T-helper 1 cell (primary cell): ENCODE results near the gene STIMATE.

ENCODE experiments used
- DNase-seq, 5 donors: peaks; one replicate each; pipeline ENCODE4 v3.0.0-alpha.2; 2012 to 2020

The STIMATE gene

DNA sequence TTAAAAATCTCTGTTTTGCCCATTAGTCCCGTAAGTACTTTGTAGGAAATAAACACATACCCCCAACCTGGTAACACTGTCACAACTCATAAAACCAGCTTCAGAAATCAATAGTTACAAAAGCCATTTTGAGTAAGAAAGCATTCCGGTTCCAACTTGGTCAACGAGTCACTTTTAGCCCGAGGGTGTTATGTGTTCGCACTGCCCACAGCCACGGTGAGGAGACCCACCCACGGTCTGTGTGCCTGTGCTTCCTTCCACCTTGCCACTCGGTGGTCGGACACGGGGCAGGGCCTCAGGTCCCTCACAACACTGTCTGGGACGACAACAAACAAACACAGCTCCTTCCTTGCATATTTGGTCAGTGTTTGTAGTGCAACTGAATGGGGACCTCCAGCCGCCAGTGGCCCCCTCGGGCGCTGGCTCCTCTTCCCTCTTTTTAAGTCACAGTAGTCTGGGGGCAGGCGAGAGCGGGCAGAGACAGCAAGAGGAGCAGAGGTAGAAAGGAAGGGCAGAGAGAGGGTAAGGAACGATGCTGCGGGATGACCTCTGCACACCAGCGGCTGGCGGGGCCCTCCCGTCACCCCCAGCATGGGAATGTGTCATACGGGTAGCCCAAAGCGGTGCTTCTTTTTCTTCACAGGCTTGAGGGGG, 57.3 kb downstream of the STIMATE start:
- DNase-seq: no peak

DNA sequence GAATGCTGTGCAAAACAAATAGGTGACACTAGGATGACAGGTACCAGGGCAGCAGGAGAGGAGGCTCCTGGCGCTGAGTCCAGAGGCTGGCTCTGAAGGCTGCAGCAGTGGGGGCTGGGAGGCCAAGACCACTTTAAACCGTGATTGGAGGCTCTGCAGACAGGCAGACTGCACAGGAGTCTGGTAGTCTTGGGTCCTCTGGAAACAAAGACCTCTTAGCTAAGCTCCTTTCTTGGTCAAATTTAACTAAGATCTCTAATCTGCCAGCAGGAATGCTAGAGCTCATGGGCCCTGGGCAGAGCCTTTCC, 58.1 kb downstream of the STIMATE start:
- DNase-seq: no peak

DNA sequence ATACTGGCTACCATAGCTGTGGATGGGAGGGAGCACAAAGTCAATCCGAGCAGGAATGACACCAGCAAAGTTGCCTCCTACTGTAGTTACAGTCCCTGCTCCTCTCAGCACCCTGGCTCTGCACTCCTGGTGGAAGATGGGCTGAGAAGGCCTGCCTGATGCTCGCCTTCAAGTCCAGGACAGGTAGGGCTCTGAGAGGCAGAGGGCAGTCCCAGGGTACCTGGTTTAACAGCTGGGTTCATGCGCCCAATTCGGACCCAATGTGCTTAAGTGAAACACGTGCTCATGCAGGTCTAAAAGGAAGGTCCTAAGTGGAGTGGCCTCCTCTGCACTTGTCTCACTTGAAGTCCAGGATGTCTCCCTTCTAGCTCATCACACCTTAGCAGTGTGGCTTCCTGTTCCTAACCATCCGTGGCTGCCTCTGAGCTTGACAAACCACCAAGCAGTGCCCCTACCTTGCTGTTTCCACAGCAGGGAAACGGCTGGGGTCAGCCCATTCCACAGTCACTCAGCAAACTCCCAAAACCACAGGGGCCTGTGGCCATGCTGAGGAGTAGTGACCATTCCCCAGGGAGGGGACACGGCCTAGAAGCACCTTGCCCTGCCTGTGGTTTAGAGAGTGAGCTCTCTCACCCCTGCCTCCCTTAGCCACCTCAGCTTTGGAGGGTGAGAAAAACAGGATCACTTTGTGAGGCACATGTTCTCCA, 58.6 kb downstream of the STIMATE start:
- DNase-seq: peak in 1 of 5 donors; percentile 53

DNA sequence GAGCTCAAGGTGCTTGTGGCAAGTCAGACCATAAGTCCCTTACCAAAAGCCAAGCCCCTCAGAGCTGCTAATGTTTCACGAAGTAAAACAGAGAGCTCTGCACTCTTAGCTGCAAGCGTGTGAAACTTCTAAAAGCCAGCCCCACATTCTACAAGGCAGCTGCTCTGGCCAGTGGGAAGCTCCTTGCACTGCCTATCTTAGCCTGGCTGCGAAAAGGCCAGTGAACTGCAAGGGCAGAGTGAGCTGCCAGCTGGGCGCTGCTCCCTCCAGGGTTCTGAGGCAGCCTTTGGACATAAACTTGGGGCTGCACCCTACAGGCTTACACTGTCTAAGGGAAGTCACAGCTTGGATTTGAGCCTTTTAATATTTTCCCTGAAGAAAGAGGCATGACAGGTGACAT, 60.4 kb downstream of the STIMATE start:
- DNase-seq: no peak

DNA sequence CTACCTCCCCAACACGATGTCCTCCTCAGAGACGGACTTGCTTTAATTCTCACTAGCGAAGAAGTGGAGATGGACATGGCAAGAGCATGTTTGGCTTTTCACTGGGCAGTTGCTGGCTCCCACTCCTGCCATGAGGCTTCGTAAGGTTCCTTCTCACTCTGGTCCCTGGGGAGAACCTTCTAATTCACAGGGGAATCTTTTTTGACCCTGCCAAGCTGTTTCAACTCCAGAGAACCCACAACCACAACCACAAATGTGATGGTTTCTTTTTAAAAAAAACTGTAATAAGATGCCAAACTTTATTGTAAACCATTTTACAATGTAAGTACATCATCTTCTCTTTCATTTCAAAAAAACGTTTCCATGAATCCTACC, 60.9 kb downstream of the STIMATE start:
- no peak for DNase-seq

DNA sequence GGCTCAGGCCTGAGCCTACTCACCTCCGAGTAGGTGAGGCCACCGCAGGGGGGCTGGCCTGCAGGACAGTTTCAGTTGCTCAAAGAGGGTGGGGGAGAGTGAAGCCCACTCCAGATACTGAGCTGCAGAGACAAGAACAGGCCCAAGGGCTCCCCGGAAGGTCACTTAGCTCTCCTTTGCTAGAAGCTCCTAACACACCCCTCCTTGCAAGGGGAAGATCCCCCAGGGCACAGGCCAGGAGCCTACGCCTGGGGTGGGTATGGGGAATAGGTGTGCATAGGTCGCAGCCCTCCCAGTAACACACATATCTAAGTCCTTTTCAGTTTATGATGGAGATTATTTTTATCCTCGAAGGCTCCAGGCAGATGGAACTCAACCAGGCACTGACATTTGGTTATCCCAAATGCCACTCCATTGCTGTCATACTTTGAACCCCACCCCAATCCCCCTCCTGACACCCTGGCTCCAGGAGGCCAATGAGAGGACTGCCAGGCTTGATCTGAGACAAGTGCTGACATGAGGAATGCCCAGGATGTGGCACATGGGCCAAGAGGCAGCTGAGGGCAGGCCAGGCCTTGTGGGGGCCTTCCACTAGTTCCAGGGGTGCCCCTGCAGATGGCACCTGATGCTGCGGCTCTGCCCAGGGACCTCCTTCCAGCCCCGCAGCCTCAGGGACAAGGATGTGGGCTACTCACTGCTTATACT, 61.4 kb downstream of the STIMATE start:
- DNase-seq: no peak

DNA sequence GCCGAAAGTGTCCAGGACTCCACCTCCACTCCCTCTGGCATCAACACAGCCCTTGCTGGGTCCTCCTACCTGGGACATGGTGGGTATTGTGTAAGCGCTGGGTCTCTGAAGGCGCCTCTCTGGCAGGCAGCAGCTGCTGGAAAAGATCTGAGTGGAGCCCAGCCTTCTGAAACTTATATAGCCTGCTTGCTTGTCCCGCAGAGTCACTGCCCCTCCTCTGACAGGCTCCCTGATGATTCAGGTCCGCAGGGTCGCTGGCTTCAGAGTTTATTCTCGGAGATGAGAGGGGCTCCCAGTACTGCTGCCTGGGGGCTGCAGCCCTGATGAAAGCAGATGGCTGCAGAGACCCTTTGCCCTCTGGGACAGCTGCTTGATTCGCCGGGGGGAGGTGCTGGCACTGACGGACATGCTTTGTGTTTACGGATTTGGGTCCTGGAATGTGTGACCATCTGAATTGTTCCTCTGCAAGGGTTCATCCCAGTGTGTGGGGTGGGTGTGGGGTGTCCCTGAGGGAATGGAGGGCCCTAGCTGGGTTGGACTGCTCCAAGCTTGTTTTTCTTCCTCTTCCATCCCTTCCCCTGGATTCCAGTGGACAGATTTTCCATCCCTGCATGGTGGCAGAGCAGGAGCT, 62.4 kb downstream of the STIMATE start, which contains the start of gene MUSTN1:
MUSTN1 (minus strand) TSS at position 149 of the 631 bp plus-strand sequence; CDS start at position 78, 71 bp downstream.
- DNase-seq: no peak

DNA sequence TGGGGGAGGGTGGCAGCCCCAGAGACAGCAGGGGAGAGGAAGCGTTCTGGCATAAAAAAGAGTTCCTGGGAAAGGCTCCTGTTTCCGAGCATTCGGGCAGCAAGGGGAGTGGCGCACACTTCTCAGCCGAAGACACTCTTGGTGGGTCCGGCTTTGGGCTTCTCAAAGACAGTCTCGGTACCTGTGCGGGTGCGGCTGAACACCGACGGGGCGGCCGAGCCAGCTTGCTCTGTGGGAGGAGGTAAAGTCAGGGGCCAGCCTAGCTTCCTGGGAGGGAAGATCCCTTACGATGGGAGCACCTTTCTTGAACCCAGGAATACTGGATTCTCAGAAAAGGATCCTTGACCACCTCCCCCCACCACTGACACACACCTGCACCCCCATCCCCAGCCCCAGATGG, 64.1 kb downstream of the STIMATE start:
- no peak for DNase-seq

DNA sequence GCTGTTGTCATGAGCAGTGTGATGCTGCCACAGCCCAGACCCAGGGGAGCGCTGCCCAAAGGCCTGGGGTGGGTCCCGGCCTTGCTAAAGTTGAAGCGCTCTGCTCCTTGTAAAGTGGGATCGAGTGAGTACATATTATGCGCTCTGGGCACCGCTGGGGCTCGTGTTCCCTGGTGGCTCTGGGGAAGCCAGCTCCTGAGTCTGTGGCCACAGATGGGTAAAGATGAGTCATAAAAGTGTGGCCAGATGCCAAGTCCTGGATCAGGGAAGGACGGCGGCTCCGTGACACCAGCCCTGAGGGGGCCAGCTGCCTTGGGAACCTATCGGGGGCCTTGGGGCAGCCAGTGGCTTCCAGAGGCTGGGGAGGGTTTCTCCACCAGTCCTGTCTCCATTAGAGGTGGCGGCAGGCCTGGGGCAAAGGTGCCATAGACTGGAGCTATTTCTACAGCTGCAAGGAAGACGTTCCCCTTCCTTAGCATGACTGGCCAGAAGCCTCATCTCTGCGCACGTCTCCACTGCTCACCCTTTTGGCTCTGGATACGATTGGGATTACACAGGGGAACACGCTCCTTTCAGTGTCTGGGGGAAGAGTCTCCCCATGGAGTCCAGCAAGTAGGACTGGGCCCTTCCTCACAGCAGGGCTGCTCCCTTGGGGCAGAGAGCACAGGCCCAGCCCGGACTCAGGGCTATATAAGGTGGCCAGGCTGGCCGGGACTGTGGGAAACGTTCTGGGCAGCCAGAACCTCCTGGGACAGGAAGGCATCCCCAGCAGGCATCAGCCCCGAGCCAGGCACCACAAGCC, 65.6 kb downstream of the STIMATE start:
- DNase-seq: no peak

DNA sequence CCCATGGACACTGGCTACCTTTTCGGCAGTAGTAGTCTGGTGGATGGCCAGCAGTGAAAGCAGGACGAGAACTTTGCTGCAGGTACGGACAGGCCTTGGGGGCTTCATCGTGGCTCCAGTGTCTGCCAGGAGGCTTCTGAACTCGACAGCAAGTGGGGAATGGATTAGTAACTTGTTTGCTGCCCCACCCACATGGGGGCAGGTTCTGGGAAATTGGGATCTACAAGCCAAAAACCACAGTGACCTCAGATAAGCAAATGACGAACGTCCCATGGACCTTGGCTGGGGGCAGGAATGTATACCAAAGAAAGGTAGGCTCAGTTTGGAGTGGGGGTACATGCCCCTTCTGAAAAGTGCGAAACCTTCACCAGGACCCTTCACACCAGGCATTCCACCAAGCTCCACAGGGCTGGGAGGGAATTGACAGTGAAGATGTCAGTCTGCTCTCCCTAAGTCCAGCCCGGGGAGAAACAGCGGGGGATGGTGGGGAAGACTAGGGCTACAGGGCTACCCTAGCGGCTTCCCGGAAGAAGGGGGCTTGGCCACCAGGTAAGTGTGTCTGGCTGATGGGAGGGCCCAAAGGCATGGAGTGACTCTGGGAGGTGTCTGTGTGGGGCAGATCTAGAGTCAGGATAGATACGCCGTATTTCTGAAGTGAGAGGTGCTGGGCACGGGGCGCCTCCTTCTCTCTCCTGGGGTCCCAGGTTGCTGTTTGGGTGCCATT, 66.7 kb downstream of the STIMATE start, which contains the start of gene ITIH4:
ITIH4 (minus strand) TSS at position 138 of the 724 bp plus-strand sequence; CDS start at position 108, 30 bp downstream.
- DNase-seq: no peak

DNA sequence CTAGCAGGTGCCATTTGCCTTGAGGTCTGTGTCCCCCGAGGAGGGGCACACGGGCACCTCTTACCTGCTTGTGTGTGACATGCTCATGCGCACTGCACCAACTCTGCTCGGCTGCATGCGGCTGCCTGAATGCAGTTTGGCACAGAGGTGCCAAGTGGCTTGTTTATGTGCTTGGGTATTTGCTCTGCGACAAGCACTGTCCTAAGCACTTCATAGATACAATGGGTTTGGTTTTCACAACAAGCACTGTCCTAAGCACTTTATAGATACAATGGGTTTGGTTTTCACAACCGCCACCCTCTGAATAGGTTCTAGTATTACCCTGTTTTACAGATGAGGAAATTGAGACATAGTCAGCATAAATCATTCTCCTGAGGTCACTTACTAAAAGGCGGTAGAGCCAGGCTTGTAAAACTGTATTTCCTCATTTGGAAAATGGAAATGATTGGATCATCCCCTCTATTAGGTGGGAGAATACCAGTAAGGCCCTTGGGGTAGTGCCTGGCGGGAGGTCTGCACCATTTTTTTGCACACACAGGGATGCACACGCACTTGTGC, 67.4 kb downstream of the STIMATE start:
- no peak for DNase-seq

DNA sequence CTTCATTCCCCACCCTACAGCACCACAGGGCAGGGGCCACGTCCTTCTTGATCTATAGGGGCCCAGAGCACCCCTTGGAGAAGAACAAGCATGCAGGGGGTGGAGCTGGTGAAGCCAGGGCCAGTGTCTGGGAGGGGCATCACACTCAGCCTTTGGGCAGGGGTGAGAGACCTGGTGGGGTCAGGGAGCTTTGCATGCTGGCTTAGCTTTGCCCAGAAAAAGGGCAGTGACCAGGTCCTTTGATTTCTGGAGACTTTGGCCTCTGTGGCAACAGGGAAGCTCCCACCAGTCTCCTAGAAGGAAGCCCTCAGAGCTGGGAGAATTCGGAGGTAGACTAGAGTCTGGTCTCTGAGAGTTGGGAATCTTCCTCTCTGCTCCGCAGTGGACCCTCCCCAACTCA, 67.9 kb downstream of the STIMATE start:
- no peak for DNase-seq

DNA sequence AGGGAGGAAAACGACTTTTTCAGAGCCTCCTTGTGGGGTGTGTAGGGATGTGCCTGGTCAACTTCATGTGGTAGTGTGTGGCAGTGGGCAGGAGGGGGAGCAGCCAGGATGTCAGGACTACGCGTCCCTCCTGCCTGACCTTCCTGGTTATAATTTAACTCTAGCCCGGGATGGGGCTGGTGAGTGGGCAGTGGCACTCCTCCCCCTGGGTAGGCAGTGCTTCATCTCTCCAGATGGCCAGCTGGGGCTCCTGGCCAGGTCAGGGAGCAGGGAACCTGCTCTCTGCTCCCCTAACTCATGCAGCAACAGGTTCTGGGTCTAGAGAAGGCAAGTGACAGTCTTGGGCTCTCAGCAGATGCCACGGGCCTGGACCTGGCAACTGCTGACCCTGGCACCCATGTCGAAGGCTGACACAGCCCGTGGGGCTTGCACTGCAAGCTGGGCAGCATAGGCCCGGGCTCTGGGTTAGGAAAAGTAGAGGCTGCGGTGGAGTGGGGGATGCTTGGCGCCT, 69.4 kb downstream of the STIMATE start:
- no peak for DNase-seq

DNA sequence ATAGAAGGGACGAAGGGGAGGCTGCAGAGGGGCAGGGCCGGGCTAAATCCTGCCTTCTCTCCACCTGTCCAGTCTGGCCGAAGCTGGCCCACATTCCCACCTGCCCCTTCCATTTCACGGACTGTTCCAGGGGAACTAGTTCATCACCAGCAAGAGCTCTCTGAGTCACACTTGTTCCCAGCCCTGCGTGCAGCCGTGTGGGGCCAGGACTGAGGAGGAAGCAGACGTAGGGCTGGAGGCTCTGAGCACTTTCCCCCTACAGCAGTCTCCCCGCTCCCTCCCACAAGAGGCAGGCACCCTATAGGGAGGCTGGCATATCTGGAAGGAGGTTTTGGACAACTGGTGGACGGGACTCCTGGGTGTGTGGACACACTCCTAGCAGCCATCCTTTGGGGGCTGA, 69.9 kb downstream of the STIMATE start:
- DNase-seq: no peak

DNA sequence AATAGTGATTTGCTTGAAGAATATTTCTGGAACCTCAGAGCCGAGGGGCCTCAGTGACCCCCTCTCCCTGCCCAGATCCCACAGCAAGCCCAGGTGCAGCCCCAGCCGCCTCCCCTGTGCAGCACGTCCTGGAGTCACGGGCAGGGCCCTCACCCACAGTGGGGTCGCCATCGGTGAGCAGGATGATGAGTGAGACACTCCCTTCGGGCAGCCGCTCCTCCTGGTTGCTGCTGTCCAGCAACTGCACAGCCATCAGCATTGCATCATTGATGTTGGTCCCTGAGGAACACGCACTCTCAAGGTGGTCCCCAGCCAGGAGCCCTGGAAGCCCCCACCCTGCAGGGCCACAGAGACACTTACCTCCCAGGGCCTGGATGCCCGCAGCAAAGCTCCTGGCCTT, 73.3 kb downstream of the STIMATE start:
- DNase-seq: no peak

DNA sequence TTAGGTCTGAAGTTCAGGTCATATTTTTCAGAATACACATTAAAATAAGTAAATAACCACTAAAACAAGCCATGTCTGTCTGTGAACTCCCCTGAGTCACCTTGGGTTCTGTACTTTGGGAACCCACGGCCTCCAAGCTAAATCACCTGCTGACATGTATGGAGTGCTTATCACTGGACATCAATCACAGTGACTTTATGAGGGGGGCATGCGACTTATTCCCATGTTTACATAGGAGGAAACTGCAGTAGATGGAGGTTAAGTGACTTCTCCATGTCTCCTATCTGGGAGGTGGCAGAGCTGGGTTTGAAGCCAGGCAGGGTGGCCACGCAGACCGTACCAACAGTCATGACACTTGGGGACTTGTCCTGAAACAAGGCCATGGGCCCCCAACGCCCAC, 75.0 kb downstream of the STIMATE start:
- no peak for DNase-seq

DNA sequence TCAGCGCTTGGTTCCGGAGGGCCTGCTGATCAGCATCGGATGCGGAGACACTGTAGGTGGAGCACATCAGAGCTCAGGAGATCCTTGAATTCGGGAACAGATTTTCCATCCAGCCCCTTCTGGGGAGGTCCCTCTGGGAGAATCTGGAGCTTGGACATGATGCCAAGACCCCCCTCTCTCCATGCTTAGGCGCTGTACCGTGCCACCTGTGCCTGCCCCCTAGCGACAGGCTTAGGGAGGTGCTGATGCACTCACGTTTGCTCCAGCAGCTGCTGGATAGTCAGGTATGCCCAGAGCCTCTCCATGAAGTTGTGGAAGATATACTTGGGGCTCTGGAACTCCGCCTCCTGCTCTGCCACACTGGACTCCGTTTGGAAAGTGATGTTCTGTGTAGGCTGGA, 76.6 kb downstream of the STIMATE start:
- peak in 1 of 5 donors; percentile 15 for DNase-seq

DNA sequence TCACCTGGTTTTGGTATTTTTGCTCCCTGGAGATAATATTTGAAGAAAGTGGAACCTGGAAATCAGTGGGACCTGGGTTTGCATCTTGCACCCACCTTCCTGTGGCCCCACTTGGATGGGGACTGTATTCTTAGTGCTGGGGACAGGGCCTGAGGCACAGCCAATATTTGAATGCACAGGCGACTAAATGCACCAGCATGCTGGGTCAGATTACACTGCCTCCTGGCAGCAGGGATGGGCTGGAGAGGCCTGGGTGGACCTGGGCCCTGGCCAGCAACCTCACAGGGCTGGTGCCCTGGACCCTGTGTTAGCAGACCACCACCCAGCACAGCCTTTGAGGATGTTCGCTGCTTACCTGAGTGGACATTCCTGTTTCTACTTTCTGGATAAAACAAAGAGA, 77.4 kb downstream of the STIMATE start:
- no peak for DNase-seq

DNA sequence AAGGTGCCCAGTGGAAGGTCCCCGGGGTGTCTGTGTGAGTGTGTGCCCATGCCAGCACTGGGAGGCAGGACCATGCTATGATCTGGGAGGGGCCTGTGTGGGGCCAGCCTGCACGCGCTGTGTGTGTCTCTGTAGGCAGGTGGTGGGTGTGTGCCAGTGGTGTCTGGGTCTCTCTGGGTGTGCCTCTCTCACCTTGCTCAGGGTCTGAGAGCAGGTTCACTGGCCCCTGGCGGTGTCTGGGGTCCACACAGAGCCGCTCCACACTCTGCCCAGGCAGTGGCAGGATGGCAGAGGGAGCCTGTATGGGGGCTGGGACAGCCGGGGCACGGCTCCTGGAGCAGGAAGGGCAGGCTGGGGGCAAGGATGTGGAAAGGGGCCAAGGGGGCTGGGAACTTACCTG, 79.5 kb downstream of the STIMATE start:
- no peak for DNase-seq

DNA sequence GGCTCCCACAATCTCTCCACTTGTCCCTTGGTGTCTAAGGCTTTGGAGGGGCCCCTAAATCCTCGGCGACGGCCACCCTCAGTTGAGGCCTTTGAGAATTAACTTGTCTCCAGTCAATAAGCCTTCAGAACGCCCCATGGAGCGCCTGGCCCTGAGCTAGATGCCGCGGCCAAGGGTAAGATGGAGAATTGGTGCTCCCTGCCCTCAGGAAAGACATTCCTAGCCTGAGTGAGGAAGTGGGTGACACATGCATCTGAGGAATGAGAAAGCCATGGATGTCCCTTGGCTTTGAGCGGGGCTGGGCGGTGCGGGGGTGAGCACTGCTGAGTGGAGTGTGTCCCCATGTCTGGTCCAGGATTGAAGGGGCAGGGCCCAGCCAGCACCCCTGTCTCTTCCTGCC, 80.1 kb downstream of the STIMATE start:
- DNase-seq: no peak

DNA sequence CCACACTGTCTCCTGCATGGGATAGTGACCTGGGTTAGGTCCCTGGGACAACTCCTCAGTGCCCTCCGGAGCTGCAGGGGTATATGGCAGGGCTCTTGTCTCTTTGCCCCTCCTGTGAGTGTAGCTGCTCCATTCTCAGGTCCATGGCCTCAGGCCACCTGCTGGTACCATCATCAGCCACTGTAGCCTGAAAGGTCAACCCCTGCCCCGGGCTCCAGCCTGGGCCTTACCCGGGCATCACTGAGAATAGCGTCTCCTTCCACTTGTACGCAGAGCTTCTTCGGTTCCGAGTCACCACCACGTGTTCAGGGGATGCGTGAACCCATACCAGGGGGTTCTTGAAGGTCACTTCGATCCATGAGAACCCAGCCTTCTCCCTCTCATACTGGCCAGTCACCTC, 80.7 kb downstream of the STIMATE start:
- no peak for DNase-seq
